Measurements from ENCODE around the gene GPSM1.

DNA sequence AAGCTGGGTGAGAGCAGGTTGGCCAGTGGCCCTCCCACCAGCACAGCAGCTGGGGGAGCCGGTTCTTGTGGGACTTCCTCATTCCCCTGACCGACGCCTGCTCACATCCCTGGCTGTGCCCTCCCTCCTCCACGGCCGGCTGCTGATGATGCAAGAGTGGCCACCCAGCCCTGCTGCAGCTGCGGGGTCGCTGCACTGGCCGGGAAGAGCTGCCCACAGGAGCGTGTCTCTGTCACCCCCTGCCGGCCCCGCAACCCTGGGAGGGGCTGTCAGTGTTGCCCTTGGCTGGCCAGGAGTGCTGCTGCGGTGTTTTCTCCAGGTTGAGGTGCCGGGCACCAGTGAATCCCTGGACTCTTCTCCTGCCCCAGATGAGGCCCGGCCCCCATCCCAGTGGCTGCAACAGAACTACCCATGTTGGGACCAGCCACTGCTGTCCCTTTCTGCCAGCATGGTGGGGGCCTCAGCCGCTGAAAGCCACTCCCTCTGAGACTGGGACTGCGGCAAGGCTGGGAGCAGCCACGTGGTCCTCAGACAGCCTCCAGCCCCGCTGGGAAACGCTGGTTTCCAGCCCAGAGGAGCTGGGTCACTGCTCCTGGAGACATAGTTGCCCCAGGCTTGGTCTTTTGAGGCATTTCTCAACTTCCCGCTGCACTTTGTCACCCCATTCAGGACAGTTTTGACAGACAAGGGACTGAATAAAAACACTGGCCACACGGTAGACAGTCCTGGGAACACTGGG is 45.4 kb downstream of the GPSM1 start:
- TF ChIP-seq, protein P1, sequence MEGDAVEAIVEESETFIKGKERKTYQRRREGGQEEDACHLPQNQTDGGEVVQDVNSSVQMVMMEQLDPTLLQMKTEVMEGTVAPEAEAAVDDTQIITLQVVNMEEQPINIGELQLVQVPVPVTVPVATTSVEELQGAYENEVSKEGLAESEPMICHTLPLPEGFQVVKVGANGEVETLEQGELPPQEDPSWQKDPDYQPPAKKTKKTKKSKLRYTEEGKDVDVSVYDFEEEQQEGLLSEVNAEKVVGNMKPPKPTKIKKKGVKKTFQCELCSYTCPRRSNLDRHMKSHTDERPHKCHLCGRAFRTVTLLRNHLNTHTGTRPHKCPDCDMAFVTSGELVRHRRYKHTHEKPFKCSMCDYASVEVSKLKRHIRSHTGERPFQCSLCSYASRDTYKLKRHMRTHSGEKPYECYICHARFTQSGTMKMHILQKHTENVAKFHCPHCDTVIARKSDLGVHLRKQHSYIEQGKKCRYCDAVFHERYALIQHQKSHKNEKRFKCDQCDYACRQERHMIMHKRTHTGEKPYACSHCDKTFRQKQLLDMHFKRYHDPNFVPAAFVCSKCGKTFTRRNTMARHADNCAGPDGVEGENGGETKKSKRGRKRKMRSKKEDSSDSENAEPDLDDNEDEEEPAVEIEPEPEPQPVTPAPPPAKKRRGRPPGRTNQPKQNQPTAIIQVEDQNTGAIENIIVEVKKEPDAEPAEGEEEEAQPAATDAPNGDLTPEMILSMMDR (IDR thresholded peaks at IDR 0.05), result no peak
- no peak for TF ChIP-seq POLR2A (IDR thresholded peaks at IDR 0.05)
